Measurements from ENCODE around the gene COL18A1. TPM values are rescaled to one million over a fixed set of nuclear protein-coding genes. Genes with fewer than 3 reads are reported as not detected.

COL18A1 gene
- total RNA-seq, 6 experiments from 2014 or later, result 39.8 to 93.5 (median 86.8) TPM

- Mint-ChIP-seq H3K27me3 (ENCODE audit: insufficient read depth) (peaks cover 2% of the 10 kb centered on the region), H3K9me3 (peaks cover 4% of the 10 kb centered on the region), H3K4me3 (no peak overlapping the region), H3K27ac (no peak overlapping the region), H3K4me1 (ENCODE audit: low read depth) (peaks cover 4% of the 10 kb centered on the region; the same call in 1 of the 2 replicates), H3K36me3 (ENCODE audit: low read depth) (peaks cover 6% of the 10 kb centered on the region)
- no peak for TF ChIP-seq CTCF (IDR thresholded peaks at IDR 0.05)
- DNase-seq, result no peak
These were observed 108.2 kb downstream of the COL18A1 start for GRCh38 chr21:45513003-45513717.

GRCh38 chr21:45513741-45514310 lies 108.9 kb downstream of the COL18A1 start:
- H3K27ac Mint-ChIP-seq, result no peak overlapping the region
- peaks cover 9% of the 10 kb centered on the region; the same call in 1 of the 2 replicates for H3K4me1 Mint-ChIP-seq (ENCODE audit: low read depth)
- no peak for DNase-seq
- peaks cover 2% of the 10 kb centered on the region for H3K27me3 Mint-ChIP-seq (ENCODE audit: insufficient read depth)
- no peak for TF ChIP-seq CTCF (IDR thresholded peaks at IDR 0.05)
- H3K9me3 Mint-ChIP-seq, result peaks cover 11% of the 10 kb centered on the region
- H3K4me3 Mint-ChIP-seq, result no peak overlapping the region
- H3K36me3 Mint-ChIP-seq (ENCODE audit: low read depth), result peaks cover 12% of the 10 kb centered on the region

- Mint-ChIP-seq H3K4me1 (ENCODE audit: low read depth) (peaks cover 9% of the 10 kb centered on the region; the same call in 1 of the 2 replicates), H3K4me3 (no peak overlapping the region), H3K9me3 (peaks cover 18% of the 10 kb centered on the region), H3K27ac (no peak overlapping the region), H3K36me3 (ENCODE audit: low read depth) (peaks cover 19% of the 10 kb centered on the region), H3K27me3 (ENCODE audit: insufficient read depth) (peaks cover 2% of the 10 kb centered on the region)
- no peak for TF ChIP-seq CTCF (IDR thresholded peaks at IDR 0.05)
- no peak for DNase-seq
These were observed 109.5 kb downstream of the COL18A1 start for GRCh38 chr21:45514311-45515021.

GRCh38 chr21:45515241-45516061 lies 110.5 kb downstream of the COL18A1 start:
- H3K4me1 Mint-ChIP-seq (ENCODE audit: low read depth), result peaks cover 9% of the 10 kb centered on the region; the same call in 1 of the 2 replicates
- DNase-seq, result no peak
- H3K27ac Mint-ChIP-seq, result no peak overlapping the region
- peaks cover 27% of the 10 kb centered on the region for H3K9me3 Mint-ChIP-seq
- TF ChIP-seq CTCF (IDR thresholded peaks at IDR 0.05), result no peak
- peaks cover 29% of the 10 kb centered on the region for H3K36me3 Mint-ChIP-seq (ENCODE audit: low read depth)
- H3K4me3 Mint-ChIP-seq, result no peak overlapping the region
- H3K27me3 Mint-ChIP-seq (ENCODE audit: insufficient read depth), result peaks cover 2% of the 10 kb centered on the region

GRCh38 chr21:45516071-45516670 lies 111.2 kb downstream of the COL18A1 start:
- Mint-ChIP-seq H3K4me3 (no peak overlapping the region), H3K4me1 (ENCODE audit: low read depth) (peaks cover 9% of the 10 kb centered on the region; the same call in 1 of the 2 replicates), H3K27me3 (ENCODE audit: insufficient read depth) (peaks cover 2% of the 10 kb centered on the region), H3K36me3 (ENCODE audit: low read depth) (peaks cover 36% of the 10 kb centered on the region), H3K9me3 (peaks cover 35% of the 10 kb centered on the region), H3K27ac (no peak overlapping the region)
- no peak for TF ChIP-seq CTCF (IDR thresholded peaks at IDR 0.05)
- no peak for DNase-seq
